NCI-H524 (cell line): ENCODE data around the gene MRM2.

ENCODE experiments used
- DNase-seq, 2 experiments: peaks; one replicate each; lab custom pipeline; 2025; lab: John Stamatoyannopoulos, UW

The MRM2 gene

GRCh38 chr7:2203766-2204300 lies 38.2 kb downstream of the MRM2 start:
- DNase-seq = no peak

GRCh38 chr7:2202901-2203765 lies 38.9 kb downstream of the MRM2 start:
- no peak for DNase-seq

- DNase-seq = no peak
These were observed 39.6 kb downstream of the MRM2 start for GRCh38 chr7:2202361-2202761.

GRCh38 chr7:2201686-2202360 lies 40.2 kb downstream of the MRM2 start:
- DNase-seq = no peak

GRCh38 chr7:2201128-2201527 lies 40.9 kb downstream of the MRM2 start:
- no peak for DNase-seq

GRCh38 chr7:2200584-2200980 lies 41.4 kb downstream of the MRM2 start:
- no peak for DNase-seq

GRCh38 chr7:2199956-2200583 lies 41.9 kb downstream of the MRM2 start:
- no peak for DNase-seq

GRCh38 chr7:2199528-2199927 lies 42.5 kb downstream of the MRM2 start:
- no peak for DNase-seq

GRCh38 chr7:2198760-2199159 lies 43.2 kb downstream of the MRM2 start:
- no peak for DNase-seq

GRCh38 chr7:2198206-2198605 lies 43.8 kb downstream of the MRM2 start:
- peak; percentile 1 to 25 for DNase-seq

GRCh38 chr7:2197436-2198155 lies 44.4 kb downstream of the MRM2 start:
- peak; percentile 7 to 61 for DNase-seq

- DNase-seq = peak; percentile 58 to 83
These were observed 45.3 kb downstream of the MRM2 start for GRCh38 chr7:2196381-2197378.

- DNase-seq = peak; percentile 64 to 70
These were observed 46.4 kb downstream of the MRM2 start for GRCh38 chr7:2195400-2196246.

GRCh38 chr7:2193575-2194305 lies 48.3 kb downstream of the MRM2 start:
- DNase-seq = no peak

GRCh38 chr7:2192831-2193534 lies 49.0 kb downstream of the MRM2 start:
- no peak for DNase-seq

- DNase-seq = no peak
These were observed 51.0 kb downstream of the MRM2 start for GRCh38 chr7:2191016-2191415.

- no peak for DNase-seq
These were observed 51.5 kb downstream of the MRM2 start for GRCh38 chr7:2190531-2190930.

- DNase-seq = no peak
These were observed 55.8 kb downstream of the MRM2 start for GRCh38 chr7:2186166-2186565.
